HEK293T (cell line): Measurements from ENCODE around the gene CDADC1.

Experiments
- CTCF ChIA-PET: fragments of 350-600 bp; formaldehyde crosslinking; extraction: SDS; loops from one replicate; lab custom pipeline; 2021; ENCODE audit warnings: antibody characterized with exemption, inconsistent platforms; lab: Yijun Ruan, JAX
- POLR2A ChIA-PET: fragments of 350-600 bp; formaldehyde crosslinking; extraction: SDS; loops from one replicate; lab custom pipeline; 2020; ENCODE audit warnings: antibody characterized with exemption, inconsistent platforms; lab: Yijun Ruan, JAX
- DNase-seq: peaks from one replicate; pipeline ENCODE4 v3.0.0; 2012; ENCODE audit warnings: mixed read lengths; ENCODE audit errors: extremely low spot score
- ARNT ChIP-seq: fragments of 450-650 bp; IDR thresholded peaks from 2 replicates; pipeline ENCODE4 v1.6.1; 2017; ENCODE audit warnings: mild to moderate bottlenecking
- BHLHE40 ChIP-seq: fragments of 450-650 bp; IDR thresholded peaks from 2 replicates; pipeline ENCODE4 v1.6.1; 2016; ENCODE audit warnings: mild to moderate bottlenecking, moderate library complexity, borderline replicate concordance
- CTBP1 ChIP-seq: fragments of 450-650 bp; IDR thresholded peaks from 2 replicates; pipeline ENCODE4 v1.6.1; 2016; ENCODE audit warnings: borderline replicate concordance
- ELF4 ChIP-seq: fragments of 450-650 bp; IDR thresholded peaks from 2 replicates; pipeline ENCODE4 v1.6.1; 2017; ENCODE audit warnings: antibody characterized with exemption
- FOXA1 ChIP-seq: fragments of 450-650 bp; IDR thresholded peaks from 2 replicates; pipeline ENCODE4 v1.6.1; 2016; ENCODE audit warnings: mild to moderate bottlenecking
- FOXK2 ChIP-seq: fragments of 450-650 bp; IDR thresholded peaks from 2 replicates; pipeline ENCODE4 v1.6.1; 2016; ENCODE audit warnings: mild to moderate bottlenecking
- FOXM1 ChIP-seq: fragments of 450-650 bp; IDR thresholded peaks from 2 replicates; pipeline ENCODE4 v1.6.1; 2017; ENCODE audit warnings: mild to moderate bottlenecking, borderline replicate concordance
- HDGF ChIP-seq: fragments of 450-650 bp; IDR thresholded peaks from 2 replicates; pipeline ENCODE4 v1.6.1; 2017; ENCODE audit warnings: antibody characterized with exemption, borderline replicate concordance
- L3MBTL2 ChIP-seq: fragments of 450-650 bp; conservative IDR thresholded peaks from 2 replicates; pipeline ENCODE4 v1.6.1; 2016; ENCODE audit warnings: mild to moderate bottlenecking
- LEF1 ChIP-seq: fragments of 450-650 bp; IDR thresholded peaks from 2 replicates; pipeline ENCODE4 v1.6.1; 2017; ENCODE audit warnings: mild to moderate bottlenecking, borderline replicate concordance
- NFRKB ChIP-seq: fragments of 450-650 bp; IDR thresholded peaks from 2 replicates; pipeline ENCODE4 v1.6.1; 2016; ENCODE audit warnings: mild to moderate bottlenecking, moderate library complexity
- SP1 ChIP-seq: fragments of 450-650 bp; IDR thresholded peaks from 2 replicates; pipeline ENCODE4 v1.6.1; 2017
- SUZ12 ChIP-seq: fragments of 450-650 bp; IDR thresholded peaks from 2 replicates; pipeline ENCODE4 v1.6.1; 2016; ENCODE audit warnings: mild to moderate bottlenecking
- TARDBP ChIP-seq: fragments of 450-650 bp; IDR thresholded peaks from 2 replicates; pipeline ENCODE4 v1.6.1; 2016
- ZNF384 ChIP-seq: fragments of 450-650 bp; IDR thresholded peaks from 2 replicates; pipeline ENCODE4 v1.6.1; 2016
- TF ChIP-seq, protein P1 (sequence below): fragments of 450-650 bp; IDR thresholded peaks from 2 replicates; pipeline ENCODE4 v1.6.1; 2016

CDADC1 gene

DNA sequence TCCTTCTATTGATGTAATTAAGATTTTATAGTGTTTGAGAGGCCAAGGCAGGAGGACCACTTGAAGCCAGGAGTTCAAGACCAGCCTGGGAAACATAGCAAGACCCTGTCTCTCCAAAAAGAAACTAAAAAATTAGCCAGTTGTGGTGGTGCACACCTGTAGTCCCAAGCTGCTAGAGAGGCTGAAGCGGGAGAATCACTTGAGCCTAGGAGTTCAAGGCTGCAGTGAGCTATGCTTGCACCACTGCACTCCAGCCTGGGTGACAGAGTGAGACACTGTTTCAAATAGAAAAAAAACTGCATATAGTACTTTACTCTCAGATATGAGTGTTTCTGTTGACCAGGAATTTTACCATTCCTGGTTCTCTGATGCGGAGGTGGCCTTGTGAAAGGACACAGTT lies 48.9 kb downstream of the CDADC1 start:
- no peak for TF ChIP-seq FOXM1
- TF ChIP-seq BHLHE40 = no peak
- TF ChIP-seq SUZ12 = no peak
- no peak for TF ChIP-seq FOXA1
- TF ChIP-seq, protein P1, sequence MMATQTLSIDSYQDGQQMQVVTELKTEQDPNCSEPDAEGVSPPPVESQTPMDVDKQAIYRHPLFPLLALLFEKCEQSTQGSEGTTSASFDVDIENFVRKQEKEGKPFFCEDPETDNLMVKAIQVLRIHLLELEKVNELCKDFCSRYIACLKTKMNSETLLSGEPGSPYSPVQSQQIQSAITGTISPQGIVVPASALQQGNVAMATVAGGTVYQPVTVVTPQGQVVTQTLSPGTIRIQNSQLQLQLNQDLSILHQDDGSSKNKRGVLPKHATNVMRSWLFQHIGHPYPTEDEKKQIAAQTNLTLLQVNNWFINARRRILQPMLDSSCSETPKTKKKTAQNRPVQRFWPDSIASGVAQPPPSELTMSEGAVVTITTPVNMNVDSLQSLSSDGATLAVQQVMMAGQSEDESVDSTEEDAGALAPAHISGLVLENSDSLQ = no peak
- no peak for TF ChIP-seq ELF4
- TF ChIP-seq HDGF = no peak
- no peak for TF ChIP-seq LEF1
- TF ChIP-seq NFRKB = no peak
- ChIA-PET CTCF (no interaction called here), POLR2A (no interaction called here)
- no peak for DNase-seq

DNA sequence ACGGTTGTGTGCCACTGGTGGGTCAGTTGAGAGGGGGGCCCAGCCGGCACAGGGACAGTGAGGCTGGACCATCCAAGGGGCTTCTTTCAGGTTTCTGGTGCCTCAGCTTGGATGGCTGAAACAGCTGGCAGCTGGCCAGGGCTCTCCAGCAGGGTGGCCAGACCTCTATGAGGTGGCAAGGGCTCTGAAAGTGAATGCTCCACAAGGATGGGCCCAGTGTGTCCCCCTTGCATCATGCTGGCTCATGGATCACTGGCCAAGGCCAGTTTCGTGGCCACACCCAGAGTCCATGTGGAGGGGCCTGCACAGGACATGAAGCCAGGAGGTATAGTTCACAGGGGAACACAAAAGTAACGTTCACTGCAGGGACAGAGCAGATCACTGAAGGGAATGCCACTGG lies 49.6 kb downstream of the CDADC1 start:
- ChIA-PET POLR2A (no interaction called here), CTCF (no interaction called here)
- no peak for DNase-seq
- TF ChIP-seq FOXA1 = no peak
- TF ChIP-seq ELF4 = no peak
- no peak for TF ChIP-seq L3MBTL2
- TF ChIP-seq LEF1 = no peak
- no peak for TF ChIP-seq TARDBP
- no peak for TF ChIP-seq ARNT
- TF ChIP-seq FOXM1 = no peak
- no peak for TF ChIP-seq ZNF384
- TF ChIP-seq CTBP1 = no peak
- TF ChIP-seq BHLHE40 = no peak
- no peak for TF ChIP-seq HDGF
- no peak for TF ChIP-seq SUZ12
- TF ChIP-seq, protein P1 = no peak
- no peak for TF ChIP-seq NFRKB
- no peak for TF ChIP-seq SP1

DNA sequence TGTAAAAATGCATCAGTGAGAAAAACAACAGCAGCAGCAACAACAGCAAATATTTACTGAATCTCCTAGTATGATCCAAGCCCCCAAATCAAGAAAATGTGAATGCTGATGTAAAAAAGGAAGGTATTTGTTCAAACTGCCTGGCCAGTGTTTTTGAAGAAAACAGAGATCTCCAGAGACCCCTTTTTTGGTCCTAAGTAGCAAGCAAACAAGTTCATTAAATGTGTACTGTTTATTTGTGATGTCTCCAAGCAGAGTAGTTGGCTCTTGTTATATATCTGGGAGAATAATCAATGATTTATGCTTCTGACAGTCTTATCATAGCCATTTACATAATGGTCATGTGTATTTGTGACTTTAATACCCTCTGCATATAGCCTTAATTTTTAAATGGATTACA lies 50.7 kb downstream of the CDADC1 start:
- ChIA-PET CTCF (no interaction called here), POLR2A (interaction anchor here (0.5 kb wide), 1 partner anchor 288 kb away, joined by 3 read pairs; no protein-coding TSS in a partner anchor)
- TF ChIP-seq SP1 (no peak), FOXM1 (no peak), BHLHE40 (no peak), HDGF (no peak), ZNF384 (no peak), ELF4 (no peak), ARNT (no peak), CTBP1 (no peak), FOXK2 (no peak), L3MBTL2 (no peak), FOXA1 (no peak), NFRKB (no peak), SUZ12 (no peak), TARDBP (no peak)
- TF ChIP-seq, protein P1 = no peak
- DNase-seq = no peak

DNA sequence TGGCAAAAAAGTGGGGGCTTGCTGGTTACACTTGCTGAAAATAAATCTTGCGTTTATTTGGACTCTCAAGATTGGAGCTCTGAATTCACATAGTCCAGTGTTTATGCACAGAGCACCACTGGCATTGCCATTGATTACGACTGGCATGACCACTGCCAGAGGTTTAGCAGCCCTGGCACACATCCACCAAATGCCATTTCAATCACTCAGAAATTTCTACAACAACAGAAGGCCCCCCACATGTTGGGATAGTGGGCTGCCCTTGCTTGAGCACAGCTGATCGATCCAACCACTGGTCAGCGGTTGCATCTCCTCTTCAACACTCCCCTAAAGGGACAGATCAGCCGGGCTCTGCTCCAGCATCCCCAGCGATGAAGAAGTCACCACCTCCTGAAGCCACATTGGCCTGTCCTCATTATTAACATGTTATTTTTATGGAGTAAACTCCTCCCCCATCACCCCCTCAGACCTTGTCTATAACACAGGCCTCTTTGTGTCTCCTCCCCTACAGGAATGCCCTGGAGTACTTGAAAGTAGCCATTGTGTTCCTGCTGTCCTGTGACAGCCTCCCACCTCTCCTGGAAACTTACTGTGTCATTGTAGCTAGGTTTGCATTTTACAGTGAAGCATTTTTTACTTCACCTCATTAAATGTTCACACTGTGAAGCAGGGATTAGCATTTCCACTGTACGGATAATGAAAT lies 51.3 kb downstream of the CDADC1 start:
- ChIA-PET CTCF (interaction anchor here (1.4 kb wide), 1 partner anchor 8 kb away, joined by 3 read pairs; no protein-coding TSS in a partner anchor), POLR2A (interaction anchor here (0.5 kb wide), 1 partner anchor 288 kb away, joined by 3 read pairs; no protein-coding TSS in a partner anchor)
- no peak for TF ChIP-seq ELF4
- no peak for TF ChIP-seq FOXM1
- no peak for TF ChIP-seq HDGF
- no peak for TF ChIP-seq NFRKB
- TF ChIP-seq FOXA1 = no peak
- no peak for TF ChIP-seq ARNT
- TF ChIP-seq FOXK2 = no peak
- no peak for TF ChIP-seq SUZ12
- no peak for TF ChIP-seq L3MBTL2
- TF ChIP-seq BHLHE40 = no peak
- TF ChIP-seq CTBP1 = no peak
- no peak for TF ChIP-seq ZNF384
- TF ChIP-seq TARDBP = no peak
- no peak for DNase-seq

DNA sequence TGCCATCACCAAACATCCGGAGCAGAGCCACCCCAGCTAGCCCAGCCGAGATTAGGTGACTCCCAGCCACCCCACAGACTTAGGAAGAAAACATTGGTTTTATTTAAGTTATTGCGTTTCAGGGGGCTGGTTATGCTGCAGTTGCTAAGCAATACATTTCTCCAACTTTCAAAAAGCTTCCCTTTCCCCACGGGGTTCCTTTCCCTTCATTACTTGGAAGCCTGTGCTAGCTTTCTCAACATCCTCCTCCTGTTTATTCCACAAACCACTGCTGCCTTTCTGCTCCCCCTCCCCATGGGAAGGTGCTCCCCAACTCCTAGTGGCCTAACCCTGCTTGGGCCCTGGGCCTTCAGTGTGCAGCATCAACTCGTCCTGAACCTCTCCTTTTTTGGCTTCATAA lies 52.6 kb downstream of the CDADC1 start:
- no peak for TF ChIP-seq FOXM1
- no peak for TF ChIP-seq ARNT
- TF ChIP-seq SUZ12 = no peak
- TF ChIP-seq ELF4 = no peak
- no peak for TF ChIP-seq BHLHE40
- no peak for TF ChIP-seq SP1
- TF ChIP-seq LEF1 = no peak
- TF ChIP-seq FOXK2 = no peak
- TF ChIP-seq TARDBP = no peak
- CTCF ChIA-PET = interaction anchor here (1.4 kb wide), 1 partner anchor 10 kb away, joined by 3 read pairs; no protein-coding TSS in a partner anchor
- DNase-seq = no peak
- POLR2A ChIA-PET = no interaction called here
